Testis (tissue), 3 donors: Measurements from ENCODE around the gene TMEM212. TPM values are rescaled to one million over a fixed set of nuclear protein-coding genes. Genes with fewer than 3 reads are reported as not detected.

Source experiments
- DNase-seq: peaks from one replicate; pipeline ENCODE4 v3.0.0-alpha.2; 2019
- H3K27ac ChIP-seq, 2 donors: fragments of 200-600 bp; sonication (generic); one replicate each; pipeline ENCODE4 v1.5.1; 2019
- H3K27me3 ChIP-seq: fragments of 200-600 bp; sonication (generic); one replicate; pipeline ENCODE4 v1.5.1; 2019
- H3K36me3 ChIP-seq: fragments of 200-600 bp; sonication (generic); one replicate; pipeline ENCODE4 v1.5.1; 2017; ENCODE audit warnings: low read depth; ENCODE audit errors: missing control alignments
- H3K4me1 ChIP-seq: fragments of 200-600 bp; sonication (generic); one replicate; pipeline ENCODE4 v1.5.1; 2019
- H3K4me3 ChIP-seq, 2 donors: fragments of 200-600 bp; sonication (generic); one replicate each; pipeline ENCODE4 v1.5.1; 2017 to 2019
- H3K9me3 ChIP-seq: fragments of 200-600 bp; sonication (generic); one replicate; pipeline ENCODE4 v1.5.1; 2017
- POLR2A ChIP-seq: fragments of 450-650 bp; IDR thresholded peaks from one replicate; pipeline ENCODE4 v1.6.1; 2017; ENCODE audit warnings: antibody characterized with exemption, mild to moderate bottlenecking, moderate library complexity
- WGBS, 2 donors: methylation state at CpG; one replicate each; pipeline ENCODE4 v1.1.5; 2018; 5-methylcytosine and 5-hydroxymethylcytosine counted together
- intact Hi-C: fragments of 100-400 bp; cut with DNase I; formaldehyde crosslinking; loops from one replicate; pipeline ENCODE4 v1.15.1; 2023; ENCODE audit warnings: low total_unique reads
- polyA plus RNA-seq: library from polyadenylated mRNA; stranded (reverse); fragments of 350-450 nt; fragmentation: Illumina TruSeq; extraction: RNeasy Lipid Tissue Mini Kit (QIAGEN cat#74804); gene quantifications from one replicate; pipeline ENCODE4 v1.2.3, GENCODE V29; 2014; ENCODE audit warnings: low read depth, low replicate concordance; ENCODE audit not compliant: insufficient read depth
- total RNA-seq, 2 donors: library from RNA; depleted of rRNA; stranded (reverse); fragments of >200 nt; gene quantifications; one replicate each; pipeline ENCODE4 v1.2.3, GENCODE V29; 2016
- TF ChIP-seq, protein P1 (sequence below), 3 experiments: fragments of 450-650 bp in 2 of 3; fragments of 200-600 bp in 1 of 3; sonication (generic) in 1 of 3; IDR thresholded peaks; one replicate each; pipeline ENCODE4 v1.5.1; 2016 to 2019; ENCODE audit warnings: antibody characterized with exemption in 3 of 3, mild to moderate bottlenecking in 2 of 3, moderate library complexity in 1 of 3

TMEM212 gene
- total and polyA plus RNA-seq, 3 donors from 2014 or later, result 1.8 to 4.3 (median 2.5) TPM

DNA sequence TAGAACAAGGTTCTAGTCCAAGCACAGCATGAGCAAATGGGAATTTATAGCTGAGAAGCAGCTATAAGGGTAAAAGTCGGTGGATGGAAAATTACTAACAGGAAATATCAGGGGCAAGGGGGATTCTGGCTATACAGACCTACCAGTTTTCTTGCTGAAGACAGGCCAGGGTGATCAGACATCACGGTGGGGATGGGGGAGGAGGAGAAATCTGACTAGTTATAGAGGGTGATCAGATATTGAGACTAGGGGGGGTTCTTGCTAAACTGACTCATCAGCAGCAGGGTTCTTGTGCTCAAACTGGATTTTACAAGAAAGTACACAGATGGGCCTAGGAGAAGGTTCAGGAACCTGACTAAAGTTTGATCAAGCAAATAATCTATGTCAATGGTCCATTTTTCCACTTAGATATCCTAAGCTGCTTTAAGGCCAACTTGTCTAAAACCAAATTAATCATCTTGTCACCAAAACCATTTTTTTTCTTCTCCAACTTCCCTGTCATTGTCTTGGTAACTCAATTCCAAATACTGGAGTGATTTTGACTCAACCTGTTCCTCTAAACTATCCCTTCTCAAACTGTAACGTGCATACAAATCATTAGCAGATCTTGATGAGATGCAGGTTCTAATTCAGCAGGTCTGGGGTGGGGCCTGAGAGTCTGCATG, 4.6 kb downstream of the TMEM212 start:
- WGBS, 2 donors, result 89 to 93% methylated on average over 3 of the region's 3 CpGs
- no peaks in the 10 kb centered on the region for H3K27me3 ChIP-seq
- no peaks in the 10 kb centered on the region for H3K9me3 ChIP-seq
- peaks cover 8% of the 10 kb centered on the region for H3K4me1 ChIP-seq
- TF ChIP-seq POLR2A, result no peak
- TF ChIP-seq, protein P1, sequence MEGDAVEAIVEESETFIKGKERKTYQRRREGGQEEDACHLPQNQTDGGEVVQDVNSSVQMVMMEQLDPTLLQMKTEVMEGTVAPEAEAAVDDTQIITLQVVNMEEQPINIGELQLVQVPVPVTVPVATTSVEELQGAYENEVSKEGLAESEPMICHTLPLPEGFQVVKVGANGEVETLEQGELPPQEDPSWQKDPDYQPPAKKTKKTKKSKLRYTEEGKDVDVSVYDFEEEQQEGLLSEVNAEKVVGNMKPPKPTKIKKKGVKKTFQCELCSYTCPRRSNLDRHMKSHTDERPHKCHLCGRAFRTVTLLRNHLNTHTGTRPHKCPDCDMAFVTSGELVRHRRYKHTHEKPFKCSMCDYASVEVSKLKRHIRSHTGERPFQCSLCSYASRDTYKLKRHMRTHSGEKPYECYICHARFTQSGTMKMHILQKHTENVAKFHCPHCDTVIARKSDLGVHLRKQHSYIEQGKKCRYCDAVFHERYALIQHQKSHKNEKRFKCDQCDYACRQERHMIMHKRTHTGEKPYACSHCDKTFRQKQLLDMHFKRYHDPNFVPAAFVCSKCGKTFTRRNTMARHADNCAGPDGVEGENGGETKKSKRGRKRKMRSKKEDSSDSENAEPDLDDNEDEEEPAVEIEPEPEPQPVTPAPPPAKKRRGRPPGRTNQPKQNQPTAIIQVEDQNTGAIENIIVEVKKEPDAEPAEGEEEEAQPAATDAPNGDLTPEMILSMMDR (IDR thresholded peaks at IDR 0.05), result no peak
- H3K4me3 ChIP-seq, result no peak overlapping the region
- H3K27ac ChIP-seq, result no peak overlapping the region
- no peaks in the 10 kb centered on the region for H3K36me3 ChIP-seq
- no peak for DNase-seq
- intact Hi-C loops, result no loop called here

DNA sequence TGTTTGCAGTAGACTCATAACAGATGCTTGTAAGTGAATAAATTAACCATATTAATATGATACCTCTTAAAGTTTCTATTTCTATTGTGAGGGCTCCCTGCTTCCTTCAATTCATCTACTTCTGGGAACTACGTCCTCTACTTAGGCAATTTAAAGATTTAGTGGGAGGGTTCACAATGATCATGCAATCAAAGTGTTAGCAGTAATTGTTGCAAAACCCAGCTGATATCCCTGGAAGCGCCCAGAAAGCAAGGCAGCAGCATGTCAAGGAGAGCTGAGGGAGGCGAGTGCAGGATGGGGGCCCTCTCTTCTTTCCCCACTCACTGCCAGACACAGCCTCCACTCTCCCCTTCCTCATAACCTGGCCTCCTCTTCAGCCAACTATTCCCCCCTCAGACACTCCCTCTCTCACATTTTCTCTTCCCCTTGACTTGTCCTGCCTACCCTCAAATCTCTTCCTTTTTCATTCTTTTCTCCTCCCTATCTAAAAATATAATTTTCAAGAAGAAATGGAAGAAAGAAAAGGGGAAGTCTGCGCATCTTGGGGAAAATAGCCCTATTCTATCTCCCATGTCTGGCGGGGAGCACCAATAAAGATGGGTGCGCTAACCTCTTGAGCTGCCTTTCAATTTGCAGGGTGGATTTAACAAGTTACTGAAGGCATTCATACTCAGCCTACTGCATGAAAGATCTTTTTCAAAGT, 6.6 kb downstream of the TMEM212 start:
- TF ChIP-seq POLR2A, result no peak
- TF ChIP-seq, protein P1 (IDR thresholded peaks at IDR 0.05), result no peak
- no peaks in the 10 kb centered on the region for H3K27me3 ChIP-seq
- intact Hi-C loops, result no loop called here

DNA sequence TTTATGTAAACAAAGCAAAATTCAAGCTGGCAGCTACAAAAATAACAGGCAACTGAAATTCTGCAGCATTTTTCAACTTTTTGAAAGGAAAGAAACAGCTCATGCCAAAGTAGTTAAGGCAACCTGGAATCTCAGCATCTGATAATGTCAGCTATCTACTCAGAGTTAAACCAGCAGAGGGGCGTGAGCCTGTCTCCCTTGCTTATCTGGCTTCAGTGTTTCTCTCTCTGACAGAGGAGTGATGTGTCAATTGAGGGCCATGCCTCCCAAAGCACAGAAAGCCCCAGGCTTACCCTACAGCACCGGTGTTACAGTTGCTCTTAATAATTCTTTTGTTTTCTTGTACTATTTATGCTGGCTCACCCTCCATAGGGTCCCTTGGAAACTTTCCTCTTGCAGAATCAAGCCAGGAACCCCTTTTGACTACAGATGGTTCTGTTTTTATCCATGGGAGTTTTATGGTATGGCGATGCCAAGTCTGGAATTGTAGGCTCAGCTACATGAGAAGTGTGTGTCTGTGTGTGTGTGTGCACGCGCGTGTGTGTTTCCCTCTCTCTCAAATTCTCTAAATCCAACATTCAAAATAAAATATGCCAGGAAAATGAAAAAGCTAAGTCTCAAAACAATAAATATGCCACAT, 7.3 kb downstream of the TMEM212 start:
- 66 to 72% methylated on average over 6 of the region's 6 CpGs for WGBS, 2 donors
- Histone ChIP-seq H3K27me3 (no peaks in the 10 kb centered on the region), H3K9me3 (no peaks in the 10 kb centered on the region), H3K4me3 (no peak overlapping the region), H3K27ac (no peak overlapping the region), H3K4me1 (peaks cover 8% of the 10 kb centered on the region), H3K36me3 (no peaks in the 10 kb centered on the region)
- intact Hi-C loops, result no loop called here
- DNase-seq, result no peak
- TF ChIP-seq, protein P1 (IDR thresholded peaks at IDR 0.05), result no peak
- TF ChIP-seq POLR2A, result no peak

More for the DNA sequence above, 6.6 kb downstream of the TMEM212 start:
- no peak for DNase-seq
- 75 to 91% methylated on average over 6 of the region's 6 CpGs for WGBS, 2 donors
- Histone ChIP-seq H3K4me3 (no peak overlapping the region), H3K9me3 (no peaks in the 10 kb centered on the region), H3K36me3 (no peaks in the 10 kb centered on the region), H3K4me1 (peaks cover 8% of the 10 kb centered on the region), H3K27ac (no peak overlapping the region)

GRCh38 chr3:171850960-171851659, 8.0 kb downstream of the TMEM212 start:
- H3K27ac ChIP-seq, result no peak overlapping the region
- H3K36me3 ChIP-seq, result no peaks in the 10 kb centered on the region
- WGBS, 2 donors, result 85 to 86% methylated on average over 6 of the region's 6 CpGs
- peaks cover 8% of the 10 kb centered on the region for H3K4me1 ChIP-seq
- intact Hi-C loops, result no loop called here
- no peak overlapping the region for H3K4me3 ChIP-seq
- no peaks in the 10 kb centered on the region for H3K27me3 ChIP-seq
- no peak for DNase-seq
- TF ChIP-seq, protein P1 (IDR thresholded peaks at IDR 0.05), result no peak
- TF ChIP-seq POLR2A, result no peak
- H3K9me3 ChIP-seq, result no peaks in the 10 kb centered on the region
